Hypothalamus (tissue), 51 donors: Measurements from ENCODE around the gene CHN2.

ENCODE experiments used
- DNase-seq, 51 donors: peaks; one replicate each; lab custom pipeline; 2025; lab: John Stamatoyannopoulos, UW

Gene CHN2

DNA sequence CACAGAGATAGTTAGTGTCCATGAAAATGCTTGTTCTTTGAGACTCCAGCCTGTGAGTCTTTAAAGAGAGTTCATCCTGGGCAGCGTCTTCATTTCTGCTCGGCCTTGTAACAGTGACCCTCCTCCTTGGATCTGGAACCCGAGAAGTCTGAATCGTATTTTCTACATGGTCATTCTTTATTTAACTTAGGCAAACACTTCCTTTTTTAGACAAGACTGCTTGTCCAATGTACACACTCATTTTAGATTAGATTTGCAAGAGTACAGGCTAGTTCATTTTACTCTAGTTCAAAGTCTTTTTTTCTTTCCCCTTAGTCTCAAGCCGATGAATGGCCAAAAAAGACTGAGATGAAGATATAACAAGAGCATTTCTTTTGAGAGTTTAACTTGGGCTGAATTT, 133.5 kb downstream of the CHN2 start:
- DNase-seq: no peak

DNA sequence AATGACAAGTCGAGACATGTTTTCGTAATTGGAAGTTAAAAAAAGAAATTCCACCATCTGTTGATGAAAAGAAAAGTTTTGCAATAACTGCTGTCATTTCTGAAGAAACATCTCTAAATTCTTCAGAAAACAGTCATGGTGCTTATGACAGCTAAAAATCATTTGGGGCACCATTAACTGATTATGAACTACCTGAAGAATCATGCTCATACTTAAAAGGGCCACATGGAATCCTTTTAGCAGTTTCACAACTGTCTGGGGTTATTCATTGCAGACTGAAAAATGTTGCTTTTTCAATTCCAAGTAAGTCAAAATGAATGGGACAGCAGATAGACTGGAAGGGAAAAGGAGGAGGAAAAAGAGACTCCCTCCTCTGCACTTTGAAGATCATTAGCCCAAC, 134.2 kb downstream of the CHN2 start:
- no peak for DNase-seq

DNA sequence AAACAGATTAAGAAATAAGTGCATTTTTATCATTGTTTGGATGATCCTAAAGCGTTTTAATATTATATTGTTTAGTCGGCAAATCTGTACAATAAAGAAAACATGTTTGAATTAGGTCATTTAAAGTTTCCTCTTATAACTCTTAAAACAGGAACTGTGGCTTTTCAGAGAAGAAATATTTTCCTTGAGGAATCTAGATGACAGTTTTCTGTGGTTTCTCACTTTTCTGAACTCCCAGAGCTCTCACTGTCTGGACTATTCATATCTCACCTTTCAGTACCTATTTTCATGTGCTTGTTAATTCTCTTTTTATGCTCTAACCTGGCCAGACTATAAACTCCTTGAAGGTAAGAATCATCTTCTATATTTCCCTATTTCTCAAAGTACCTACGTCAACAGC, 135.1 kb downstream of the CHN2 start:
- no peak for DNase-seq

DNA sequence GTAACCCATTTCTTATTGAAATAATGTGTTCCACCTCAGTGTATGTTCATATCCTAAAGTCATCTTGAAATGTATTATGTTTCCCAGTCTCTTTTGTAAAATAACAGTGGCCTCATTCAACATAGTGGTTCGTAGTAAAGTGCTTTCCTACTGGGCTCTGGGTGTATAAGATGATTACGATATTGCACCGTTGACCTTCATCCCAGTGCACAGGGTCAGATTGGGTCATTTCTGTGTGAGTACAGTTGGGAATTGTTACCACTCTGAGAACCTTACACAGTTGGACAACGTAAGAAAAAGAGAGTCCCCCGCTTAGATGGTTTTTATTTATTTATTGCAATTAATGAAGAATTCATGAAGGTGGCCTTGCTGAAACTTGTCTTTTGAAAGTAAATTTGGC, 135.6 kb downstream of the CHN2 start:
- no peak for DNase-seq

DNA sequence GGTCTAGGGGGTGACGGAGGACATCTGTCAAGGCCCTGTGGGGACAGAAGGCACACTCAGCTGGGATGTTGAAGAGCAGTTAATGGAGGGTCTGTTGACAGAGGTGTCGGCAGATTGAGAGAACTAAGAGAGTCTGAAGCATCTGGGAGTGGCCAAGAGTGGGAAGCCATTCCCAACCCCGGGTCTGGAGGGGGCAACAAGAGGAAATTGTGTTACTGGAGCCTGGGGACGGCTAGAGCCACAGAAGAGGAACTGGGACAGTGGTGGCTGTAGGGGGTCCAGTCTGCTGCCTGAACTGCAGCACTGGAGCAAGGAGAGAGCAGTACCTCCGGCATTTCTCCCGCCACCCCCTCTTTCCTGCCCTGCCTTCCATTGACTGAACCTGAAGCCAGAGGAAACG, 136.6 kb downstream of the CHN2 start:
- peak in 1 of 51 donors; percentile 9 for DNase-seq

DNA sequence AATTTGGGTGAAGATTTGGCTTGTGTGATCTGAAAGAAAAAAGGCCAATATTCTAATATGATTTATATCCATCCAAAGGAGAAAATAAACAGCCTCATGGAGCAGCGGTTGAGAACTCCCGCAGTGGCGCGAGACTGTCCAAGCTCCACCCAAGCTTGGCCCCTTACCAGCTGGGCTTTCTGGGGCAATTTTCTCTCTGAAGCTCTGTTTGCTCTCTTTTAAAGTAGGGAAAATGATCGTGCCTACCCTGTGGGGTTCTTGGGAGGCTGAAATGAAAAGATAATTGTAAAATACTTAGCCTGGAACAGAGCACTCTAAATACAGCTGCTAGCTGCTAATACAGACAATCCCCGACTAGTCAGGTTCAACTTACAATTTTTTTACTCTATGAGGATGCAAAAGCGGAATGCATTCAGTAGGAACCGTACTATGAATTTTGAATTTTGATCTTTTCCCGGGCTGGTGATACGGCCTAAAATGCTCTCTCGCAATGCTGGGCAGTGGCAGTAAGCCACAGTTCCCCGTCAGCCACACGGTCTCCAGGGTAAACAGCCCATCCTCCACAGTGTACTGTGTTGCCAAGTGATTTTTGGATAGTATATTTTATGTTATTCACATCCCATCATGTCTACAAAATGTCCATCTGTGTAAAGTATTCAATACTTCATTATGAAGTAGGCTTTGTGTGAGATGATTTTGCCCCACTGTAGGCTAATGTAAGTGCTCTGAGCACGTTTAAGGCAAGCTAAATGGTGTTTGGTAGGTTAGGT, 137.7 kb downstream of the CHN2 start:
- peak in 6 of 51 donors; percentile 4 to 40 (median 25) for DNase-seq

DNA sequence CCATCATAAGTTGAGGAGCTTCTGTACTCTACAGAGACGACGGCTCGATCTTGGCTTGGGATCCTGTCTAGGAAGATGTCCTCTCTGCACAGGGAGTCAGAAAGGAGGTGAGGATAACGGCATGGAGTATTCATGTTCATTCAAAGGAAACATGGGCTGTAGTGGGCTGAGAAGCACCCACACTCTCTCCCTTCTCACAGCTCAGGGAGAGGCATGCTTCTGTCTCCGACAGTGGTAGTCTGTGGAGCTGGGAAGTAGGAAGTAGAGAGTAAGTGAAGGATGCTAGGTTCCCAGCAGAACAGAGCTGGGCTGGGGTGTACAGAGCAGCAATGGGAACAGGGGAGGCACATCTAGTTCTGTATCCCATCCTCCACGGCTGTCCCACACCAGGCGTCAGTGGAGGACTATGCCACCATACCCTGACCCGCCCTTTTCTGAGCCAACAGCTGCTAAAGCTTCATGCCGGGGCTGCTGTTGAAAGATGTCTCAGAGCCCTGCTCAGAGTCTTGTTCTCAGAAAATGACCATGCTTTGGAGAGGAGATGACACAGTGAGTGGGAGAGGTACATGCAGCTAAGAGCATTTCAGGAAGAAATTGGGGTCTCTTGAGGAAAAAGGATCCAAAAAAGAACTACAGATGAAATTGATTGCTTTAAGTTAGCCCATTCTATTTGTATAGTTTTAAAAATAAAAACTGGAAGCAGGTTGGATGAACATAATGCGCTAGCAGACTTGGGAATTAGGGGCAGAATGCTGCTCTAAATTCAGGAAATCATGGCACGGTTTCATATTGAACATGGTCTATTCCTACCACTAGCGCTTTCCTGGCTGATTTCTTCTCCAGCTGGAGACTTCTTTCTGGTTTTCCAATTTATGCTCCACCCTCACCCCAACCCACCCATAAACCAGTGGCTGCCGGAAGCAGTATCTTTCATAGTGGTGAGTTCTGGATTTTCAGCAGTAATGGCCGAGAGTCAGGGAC, 138.6 kb downstream of the CHN2 start:
- DNase-seq: peak in 10 of 51 donors; percentile 7 to 44 (median 24)

DNA sequence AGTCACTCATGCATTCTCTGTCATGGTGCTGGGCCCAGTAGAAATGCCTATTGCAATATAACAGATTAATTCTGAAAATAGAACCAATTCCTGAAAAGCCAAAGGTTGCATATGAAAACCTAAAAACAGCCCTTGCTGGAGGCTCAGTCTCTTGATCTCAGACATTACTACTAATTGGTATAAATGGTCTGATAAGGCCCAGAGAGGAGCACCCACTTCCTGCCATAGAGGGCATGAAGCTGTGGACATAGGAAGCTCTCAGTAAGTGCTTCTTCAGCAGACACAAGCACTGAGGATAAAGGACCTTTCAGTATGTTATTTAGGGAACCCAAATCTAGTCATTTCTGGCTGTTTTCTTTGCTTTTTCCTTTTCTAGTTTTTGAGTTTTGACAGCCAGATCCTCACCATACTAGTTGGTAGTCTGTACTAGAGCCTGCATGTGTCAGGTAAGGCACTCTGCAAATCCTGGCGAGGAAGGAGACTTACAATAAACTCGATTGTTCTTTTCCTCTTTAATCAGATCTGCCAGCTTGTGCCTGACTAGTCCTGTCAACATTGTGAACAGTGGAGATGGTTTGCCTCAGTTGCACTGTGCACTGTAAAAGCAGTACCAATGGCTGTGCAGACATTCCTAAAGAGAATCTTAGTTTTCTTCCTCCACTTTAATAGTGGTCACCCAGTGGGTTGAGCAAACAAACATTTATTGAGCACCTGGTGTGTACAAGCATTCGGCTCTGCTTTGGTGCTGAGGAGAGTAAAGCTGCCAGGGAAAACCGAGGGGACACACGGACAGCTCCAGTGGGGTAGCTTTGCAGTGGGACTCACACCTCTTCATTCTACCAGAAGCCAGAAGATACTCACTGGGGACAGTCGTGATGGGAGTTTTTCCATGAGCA, 140.9 kb downstream of the CHN2 start:
- DNase-seq: no peak

DNA sequence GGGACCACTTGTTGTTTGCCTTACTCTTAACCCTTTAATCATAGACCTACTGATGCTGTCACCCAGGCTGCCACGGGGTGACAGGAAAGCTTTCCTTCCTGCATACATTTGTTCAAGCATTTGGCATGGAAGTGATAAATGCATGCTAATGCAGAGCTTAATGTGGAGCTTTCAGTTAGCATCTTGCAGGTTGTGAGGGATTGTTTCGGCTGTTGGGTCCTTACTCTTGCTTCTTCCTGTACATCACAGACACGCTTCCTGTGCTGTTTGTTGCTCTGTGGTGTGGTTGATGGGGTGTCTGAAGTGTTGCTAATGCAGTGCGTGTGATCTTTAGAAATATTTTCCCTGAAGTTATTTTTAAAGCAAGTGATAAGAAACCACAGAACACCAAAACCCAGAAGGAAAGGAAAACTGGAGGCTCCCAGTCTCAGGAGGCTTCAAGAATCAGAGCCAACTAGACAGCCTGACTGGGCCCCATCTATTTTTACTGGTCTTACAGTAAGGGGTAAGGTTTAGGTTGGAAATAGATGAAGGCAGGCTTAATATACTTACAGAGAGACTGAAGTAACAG, 143.1 kb downstream of the CHN2 start:
- DNase-seq: no peak

DNA sequence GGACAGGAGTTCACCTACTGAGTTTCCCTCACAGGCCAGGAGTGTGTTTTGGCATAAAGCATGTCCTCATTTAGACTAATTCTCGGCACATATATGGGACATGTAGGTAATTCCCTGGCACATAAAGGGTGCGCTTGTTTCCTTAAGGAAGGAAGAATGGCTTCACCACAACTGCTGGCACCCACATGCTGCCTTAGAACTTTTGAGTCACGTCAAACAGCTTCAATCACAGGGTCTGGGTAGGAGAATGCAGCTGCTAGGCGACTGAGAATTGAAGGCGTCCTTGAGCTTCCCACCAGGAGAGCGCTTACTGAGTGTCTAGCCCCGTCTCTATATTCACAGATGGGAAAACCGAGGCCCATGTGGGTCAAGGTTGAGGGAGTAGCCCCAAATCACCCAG, 146.1 kb downstream of the CHN2 start:
- no peak for DNase-seq

DNA sequence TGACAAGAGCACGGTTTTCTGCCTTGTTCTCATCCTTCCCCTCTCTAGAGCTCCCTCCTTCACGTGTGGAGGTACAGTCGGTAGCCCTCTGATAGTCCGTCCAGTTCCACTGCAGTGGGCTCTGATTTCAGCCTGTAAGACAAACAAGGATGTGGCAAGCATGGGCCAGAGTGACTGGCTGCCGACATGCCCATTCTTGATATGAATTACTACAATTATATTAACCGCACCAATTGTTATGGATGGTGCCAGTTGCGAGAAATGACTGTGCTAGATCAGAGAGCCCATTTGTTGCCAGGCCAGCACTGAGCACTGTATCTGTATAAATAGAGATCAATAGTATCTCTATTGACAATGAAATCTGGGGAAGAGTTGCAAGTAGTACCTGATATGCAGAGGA, 146.6 kb downstream of the CHN2 start:
- DNase-seq: no peak

DNA sequence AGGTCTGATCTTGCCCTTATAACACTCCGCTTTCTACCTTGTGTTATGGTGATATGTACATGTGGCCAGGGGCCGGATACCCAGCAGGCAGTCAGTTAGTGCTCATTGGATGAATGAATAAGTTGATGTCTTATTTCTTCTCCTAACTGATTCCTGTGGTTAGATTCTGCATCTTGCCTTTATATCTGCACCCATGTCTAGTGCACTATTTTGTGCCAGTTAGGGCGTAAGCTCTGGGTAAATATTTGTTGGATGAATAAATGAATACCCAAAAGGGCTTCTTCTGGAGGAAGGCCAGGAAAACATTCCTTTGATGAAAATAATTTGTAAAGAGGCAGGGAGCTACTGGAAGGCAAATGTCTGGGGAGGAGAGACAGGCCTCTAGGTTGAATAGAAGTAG, 148.2 kb downstream of the CHN2 start:
- DNase-seq: no peak

DNA sequence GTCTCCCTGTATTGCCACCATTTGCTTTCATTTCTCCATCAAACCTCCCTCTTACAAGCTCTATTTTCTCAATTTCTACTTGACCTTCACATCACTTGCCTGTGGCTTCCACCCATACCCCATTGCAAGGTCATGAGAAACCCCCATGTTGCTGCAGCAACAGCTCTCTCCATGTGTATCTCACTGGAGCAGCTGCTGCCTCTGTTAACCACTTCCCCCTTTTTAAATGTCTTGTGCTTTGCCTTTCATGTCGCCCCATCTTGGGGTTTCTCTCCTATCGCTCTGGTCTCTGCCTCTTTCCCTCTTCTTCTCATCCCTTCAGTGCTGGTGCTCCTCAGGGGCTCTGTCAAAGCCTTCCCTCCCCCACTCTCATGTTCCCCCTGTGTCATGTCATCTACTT, 148.8 kb downstream of the CHN2 start:
- no peak for DNase-seq

DNA sequence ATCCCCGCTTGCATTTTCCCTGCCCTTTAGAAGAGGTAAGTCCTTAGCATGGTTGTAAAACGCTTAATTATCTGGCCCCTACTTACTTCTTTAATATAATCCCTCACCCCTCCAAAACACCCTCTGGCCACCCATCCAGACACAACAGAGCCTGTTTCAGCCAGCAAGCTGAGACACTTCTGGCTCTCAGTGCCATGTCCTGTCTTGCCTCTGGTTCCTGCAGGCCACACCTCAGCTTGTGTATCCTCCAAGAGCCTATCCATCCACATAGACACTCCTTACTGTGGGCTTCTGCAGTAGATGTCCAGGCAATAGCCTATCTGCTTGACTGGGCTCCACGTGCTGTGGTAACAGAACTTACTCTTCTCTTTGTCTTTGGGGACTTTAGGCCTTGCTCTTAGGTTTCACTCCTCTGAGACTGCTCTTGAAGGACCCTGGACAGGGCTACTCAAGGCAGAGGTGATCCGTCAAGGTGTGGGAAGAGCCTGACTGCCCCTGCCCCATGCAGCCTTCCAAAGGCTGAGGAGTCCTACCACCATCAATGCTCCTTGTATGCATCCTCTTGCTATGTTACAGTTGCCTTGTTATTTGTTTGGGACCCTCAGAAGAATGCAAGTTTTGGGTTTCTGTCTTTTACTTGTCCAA, 149.9 kb downstream of the CHN2 start:
- no peak for DNase-seq

DNA sequence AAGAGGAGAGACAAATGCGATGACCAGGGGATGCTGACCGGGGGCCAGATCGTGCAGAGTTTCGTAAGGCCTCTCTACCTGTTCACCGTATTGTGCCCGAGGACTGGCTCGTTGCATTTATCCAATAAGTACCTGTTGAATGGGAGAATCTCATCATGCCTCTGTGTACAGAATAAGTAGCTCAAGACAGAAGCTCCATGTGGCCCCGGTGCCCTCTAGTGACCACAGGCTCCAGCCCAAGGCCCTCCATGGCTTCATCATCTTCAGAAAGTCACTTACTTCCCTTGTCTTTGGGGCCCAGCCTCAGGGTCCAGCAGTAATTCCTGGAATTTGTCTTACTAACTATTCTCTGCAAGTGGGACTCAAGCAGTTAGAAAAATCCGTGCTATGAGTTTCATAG, 151.0 kb downstream of the CHN2 start:
- peak in 38 of 51 donors; percentile 4 to 80 (median 38) for DNase-seq

DNA sequence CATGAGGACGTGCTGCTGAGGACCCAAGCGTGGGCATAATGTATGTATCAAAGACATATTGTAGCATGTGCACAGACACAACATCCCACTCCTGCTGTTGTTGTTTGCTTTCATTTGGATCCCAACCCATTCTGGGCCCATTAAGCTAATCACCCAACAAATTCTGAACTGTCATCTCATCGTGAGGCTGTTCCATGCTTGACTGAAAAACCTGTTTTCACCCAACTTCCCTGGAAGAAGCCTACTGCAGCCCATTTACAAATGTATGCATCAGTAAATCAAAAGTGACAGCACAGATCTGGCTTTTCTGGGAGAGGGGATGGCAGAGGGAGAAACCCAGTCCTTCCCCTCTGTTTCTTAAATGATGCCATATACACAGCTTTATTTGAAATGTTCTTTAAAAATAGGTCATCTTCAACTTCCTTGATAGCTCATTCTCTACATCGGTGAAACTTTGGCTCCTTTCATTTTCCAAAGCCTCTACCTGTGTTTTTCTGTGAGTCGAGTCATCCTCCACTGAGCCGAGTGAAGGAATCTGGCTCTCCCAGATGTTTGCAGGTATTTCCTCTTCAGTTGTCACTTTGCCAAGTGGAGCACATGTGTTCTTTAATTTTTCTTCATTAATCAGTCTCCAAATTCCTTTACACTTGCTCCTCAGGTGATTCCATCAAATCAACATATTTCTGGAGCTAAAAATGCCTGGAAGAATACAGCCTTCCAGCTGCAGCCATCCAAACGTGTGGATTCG, 151.8 kb downstream of the CHN2 start:
- no peak for DNase-seq

DNA sequence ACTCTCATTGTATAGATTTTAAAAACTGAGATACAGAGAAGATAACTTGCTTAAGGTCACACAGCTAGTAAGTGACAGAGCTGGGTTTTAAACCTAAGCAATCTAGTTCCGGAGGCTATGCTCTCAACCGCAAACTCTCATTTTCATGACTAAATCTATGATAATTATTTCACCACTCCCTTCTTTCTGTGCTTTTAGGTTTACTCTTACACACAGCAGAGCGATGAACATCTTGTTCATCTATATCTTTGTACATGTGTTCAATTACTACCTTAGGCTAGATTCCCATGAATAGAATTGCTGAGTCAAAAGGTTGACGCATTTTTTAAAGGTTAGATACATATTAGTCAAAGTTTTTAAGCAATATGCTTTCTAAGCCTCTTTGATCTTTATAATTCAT, 154.8 kb downstream of the CHN2 start:
- no peak for DNase-seq

DNA sequence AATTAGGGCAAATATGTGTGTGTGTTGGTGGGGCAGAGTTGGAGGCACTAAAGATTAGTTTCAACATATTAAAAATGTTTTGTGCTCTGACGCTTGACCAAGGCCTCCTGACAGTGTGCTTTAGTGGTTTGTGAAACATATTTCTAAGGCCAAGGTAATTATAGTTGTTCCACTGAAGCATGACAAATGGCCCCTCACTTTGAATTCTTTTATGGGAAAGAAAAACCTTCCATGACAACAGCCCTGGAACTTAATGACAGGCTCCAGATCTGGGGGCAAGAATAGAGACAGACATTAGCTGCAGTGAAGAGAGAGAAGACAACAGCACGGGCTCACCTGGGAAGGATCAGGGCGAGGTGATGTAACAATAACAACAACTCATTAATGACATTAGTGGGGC, 155.8 kb downstream of the CHN2 start:
- DNase-seq: no peak

DNA sequence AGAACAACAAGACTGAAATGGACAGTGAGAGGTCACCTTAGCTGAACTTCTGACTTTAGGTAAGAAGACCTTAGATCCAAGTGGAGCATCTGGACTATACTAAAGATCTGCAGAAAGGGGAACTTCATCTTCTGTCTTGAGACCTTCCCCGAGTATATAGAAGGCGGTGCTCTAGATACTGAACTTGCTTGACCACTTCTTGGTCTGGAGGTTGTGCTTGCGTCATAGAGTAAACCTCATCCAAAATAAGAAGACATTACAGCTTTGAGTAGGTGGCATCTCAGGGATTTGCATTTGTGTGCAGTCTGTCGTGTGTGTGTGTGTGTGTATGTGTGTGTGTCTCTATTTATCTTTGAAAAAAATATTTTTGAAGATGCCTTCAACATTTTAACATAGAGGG, 157.5 kb downstream of the CHN2 start:
- no peak for DNase-seq
